HEK293 (cell line): Measurements from ENCODE around the gene COL25A1.
A peak's percentile ranks its signal among the peaks of the same experiment; 100 is the strongest.

Experiments
- CTCF ChIA-PET: fragments of 350-600 bp; formaldehyde crosslinking; extraction: SDS; loops from one replicate; lab custom pipeline; 2021; ENCODE audit warnings: antibody characterized with exemption; lab: Yijun Ruan, JAX
- POLR2A ChIA-PET: fragments of 300-600 bp; formaldehyde crosslinking; extraction: SDS; loops from one replicate; lab custom pipeline; 2020; ENCODE audit warnings: antibody characterized with exemption, inconsistent platforms; lab: Yijun Ruan, JAX
- H3K27ac ChIP-seq: fragments of 200-500 bp; sonication (Bioruptor generic); 2 replicates; pipeline ENCODE4 v1.5.1; 2014; ENCODE audit warnings: low read depth, low read length, control low read depth, inconsistent platforms; ENCODE audit errors: extremely low read depth
- H3K36me3 ChIP-seq, 2 experiments: fragments of 200-500 bp in 1 of 2; sonication (Bioruptor generic) in 1 of 2; 1 replicate in 1 of 2; 2 replicates in 1 of 2; pipeline ENCODE4 v1.5.1; 2014 to 2017; ENCODE audit warnings: inconsistent platforms in 2 of 2, low read length in 2 of 2; ENCODE audit not compliant: control insufficient read depth in 2 of 2, insufficient read depth in 1 of 2
- H3K4me1 ChIP-seq: fragments of 200-500 bp; sonication (Bioruptor generic); 2 replicates; pipeline ENCODE4 v1.5.1; 2014; ENCODE audit warnings: mild to moderate bottlenecking, low read length, inconsistent platforms; ENCODE audit not compliant: control insufficient read depth, insufficient read depth
- H3K4me3 ChIP-seq: 2 replicates; pipeline ENCODE4 v1.5.1; 2011; ENCODE audit warnings: low read depth, mild to moderate bottlenecking, control low read depth, low read length, moderate library complexity
- H3K9me3 ChIP-seq: fragments of 200-500 bp; sonication (Bioruptor generic); 2 replicates; pipeline ENCODE4 v1.5.1; 2014; ENCODE audit warnings: low read depth, low read length, inconsistent platforms; ENCODE audit not compliant: control insufficient read depth, insufficient read depth
- ATF2 ChIP-seq: fragments of 450-650 bp; formaldehyde crosslinking; IDR thresholded peaks from 2 replicates; pipeline ENCODE4 v1.5.1; 2016; ENCODE audit warnings: missing biosample characterization, missing genetic modification characterization, low read depth
- GLI2 ChIP-seq: fragments of 450-650 bp; formaldehyde crosslinking; IDR thresholded peaks from 2 replicates; pipeline ENCODE4; 2017; ENCODE audit warnings: missing biosample characterization, missing genetic modification characterization, low read depth, borderline replicate concordance
- KLF9 ChIP-seq: fragments of 450-650 bp; formaldehyde crosslinking; IDR thresholded peaks from 2 replicates; pipeline ENCODE4 v1.5.1; 2016; ENCODE audit warnings: missing biosample characterization, missing genetic modification characterization, low read depth
- MEIS1 ChIP-seq: sonication (generic); formaldehyde crosslinking; IDR thresholded peaks from 2 replicates; pipeline ENCODE4 v1.8.1; 2022; ENCODE audit warnings: missing genetic modification reagents, mild to moderate bottlenecking, borderline replicate concordance
- ZBTB21 ChIP-seq: fragments of 450-650 bp; formaldehyde crosslinking; IDR thresholded peaks from 2 replicates; pipeline ENCODE4 v1.5.1; 2017; ENCODE audit warnings: missing biosample characterization, missing genetic modification characterization
- ZNF138 ChIP-seq: fragments of 450-650 bp; formaldehyde crosslinking; IDR thresholded peaks from 2 replicates; pipeline ENCODE4 v1.5.1; 2016; ENCODE audit warnings: missing biosample characterization, missing genetic modification characterization, borderline replicate concordance
- ZNF155 ChIP-seq: fragments of 450-650 bp; formaldehyde crosslinking; IDR thresholded peaks from 2 replicates; pipeline ENCODE4 v1.5.1; 2016; ENCODE audit warnings: missing biosample characterization, missing genetic modification characterization
- ZNF16 ChIP-seq: fragments of 450-650 bp; formaldehyde crosslinking; IDR thresholded peaks from 2 replicates; pipeline ENCODE4 v1.5.1; 2016; ENCODE audit warnings: low read depth, missing biosample characterization, missing genetic modification characterization
- ZNF211 ChIP-seq: fragments of 450-650 bp; formaldehyde crosslinking; IDR thresholded peaks from 2 replicates; pipeline ENCODE4 v1.5.1; 2016; ENCODE audit warnings: low read depth, missing biosample characterization, missing genetic modification characterization
- ZNF324 ChIP-seq: fragments of 450-650 bp; formaldehyde crosslinking; IDR thresholded peaks from 2 replicates; pipeline ENCODE4 v1.5.1; 2016; ENCODE audit warnings: missing biosample characterization, missing genetic modification characterization
- ZNF366 ChIP-seq: fragments of 450-650 bp; formaldehyde crosslinking; conservative IDR thresholded peaks from 2 replicates; pipeline ENCODE4 v1.5.1; 2016; ENCODE audit warnings: missing biosample characterization, missing genetic modification characterization
- ZNF394 ChIP-seq: fragments of 450-650 bp; formaldehyde crosslinking; IDR thresholded peaks from 2 replicates; pipeline ENCODE4 v1.5.1; 2016; ENCODE audit warnings: missing biosample characterization, missing genetic modification characterization, mild to moderate bottlenecking, moderate library complexity, borderline replicate concordance
- ZNF433 ChIP-seq: fragments of 450-650 bp; formaldehyde crosslinking; IDR thresholded peaks from 2 replicates; pipeline ENCODE4 v1.5.1; 2016; ENCODE audit warnings: missing biosample characterization, missing genetic modification characterization, low read depth
- ZNF514 ChIP-seq: fragments of 450-650 bp; formaldehyde crosslinking; IDR thresholded peaks from 2 replicates; pipeline ENCODE4 v1.5.1; 2016; ENCODE audit warnings: missing biosample characterization, missing genetic modification characterization
- ZNF561 ChIP-seq: fragments of 450-650 bp; IDR thresholded peaks from 2 replicates; pipeline ENCODE4 v1.5.1; 2018; ENCODE audit warnings: missing biosample characterization, missing genetic modification characterization, borderline replicate concordance
- ZNF600 ChIP-seq: fragments of 450-650 bp; formaldehyde crosslinking; IDR thresholded peaks from 2 replicates; pipeline ENCODE4 v1.5.1; 2016; ENCODE audit warnings: missing biosample characterization, missing genetic modification characterization
- ZNF645 ChIP-seq: fragments of 450-650 bp; formaldehyde crosslinking; IDR thresholded peaks from 2 replicates; pipeline ENCODE4; 2016; ENCODE audit warnings: missing biosample characterization, missing genetic modification characterization
- ZNF791 ChIP-seq: fragments of 450-650 bp; formaldehyde crosslinking; IDR thresholded peaks from 2 replicates; pipeline ENCODE4 v1.5.1; 2016; ENCODE audit warnings: missing biosample characterization, missing genetic modification characterization
- TF ChIP-seq, protein P1 (sequence below): fragments of 450-650 bp; formaldehyde crosslinking; IDR thresholded peaks from 2 replicates; pipeline ENCODE4 v1.5.1; 2016; ENCODE audit warnings: missing biosample characterization, missing genetic modification characterization

Gene COL25A1

GRCh38 chr4:109218288-109218687, 84.2 kb downstream of the COL25A1 start (continued):
- TF ChIP-seq ZNF324 = no peak
- TF ChIP-seq ZNF138 (tag by site-specific recombination) = no peak
- no peak for TF ChIP-seq GLI2 (tag by site-specific recombination)
- TF ChIP-seq ZNF514 (tag by site-specific recombination) = no peak
- TF ChIP-seq ZNF211 (tag by site-specific recombination) = no peak

- Histone ChIP-seq H3K4me1 (no peaks in the 10 kb centered on the region), H3K27ac (no peak overlapping the region), H3K36me3 (no peaks in the 10 kb centered on the region), H3K9me3 (no peaks in the 10 kb centered on the region), H3K4me3 (no peak overlapping the region)
- peak; percentile 92 for TF ChIP-seq ZNF366 (tag by site-specific recombination)
- peak; percentile 69; the same call in 1 of the 2 replicates for TF ChIP-seq ATF2
- TF ChIP-seq, protein P1, sequence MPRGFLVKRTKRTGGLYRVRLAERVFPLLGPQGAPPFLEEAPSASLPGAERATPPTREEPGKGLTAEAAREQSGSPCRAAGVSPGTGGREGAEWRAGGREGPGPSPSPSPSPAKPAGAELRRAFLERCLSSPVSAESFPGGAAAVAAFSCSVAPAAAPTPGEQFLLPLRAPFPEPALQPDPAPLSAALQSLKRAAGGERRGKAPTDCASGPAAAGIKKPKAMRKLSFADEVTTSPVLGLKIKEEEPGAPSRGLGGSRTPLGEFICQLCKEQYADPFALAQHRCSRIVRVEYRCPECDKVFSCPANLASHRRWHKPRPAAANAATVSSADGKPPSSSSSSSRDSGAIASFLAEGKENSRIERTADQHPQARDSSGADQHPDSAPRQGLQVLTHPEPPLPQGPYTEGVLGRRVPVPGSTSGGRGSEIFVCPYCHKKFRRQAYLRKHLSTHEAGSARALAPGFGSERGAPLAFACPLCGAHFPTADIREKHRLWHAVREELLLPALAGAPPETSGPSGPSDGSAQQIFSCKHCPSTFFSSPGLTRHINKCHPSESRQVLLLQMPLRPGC (tag by site-specific recombination) = no peak
- no peak for TF ChIP-seq ZBTB21 (tag by site-specific recombination)
- TF ChIP-seq ZNF600 = no peak
- TF ChIP-seq KLF9 (tag by site-specific recombination) = no peak
- no peak for TF ChIP-seq ZNF394 (tag by site-specific recombination)
- no peak for TF ChIP-seq ZNF155
- ChIA-PET POLR2A (no interaction called here), CTCF (interaction anchor here (0.9 kb wide), 1 partner anchor 9 kb away, joined by 5 read pairs; no protein-coding TSS in a partner anchor)
Measured at GRCh38 chr4:109216085-109216696, 86.3 kb downstream of the COL25A1 start.

DNA sequence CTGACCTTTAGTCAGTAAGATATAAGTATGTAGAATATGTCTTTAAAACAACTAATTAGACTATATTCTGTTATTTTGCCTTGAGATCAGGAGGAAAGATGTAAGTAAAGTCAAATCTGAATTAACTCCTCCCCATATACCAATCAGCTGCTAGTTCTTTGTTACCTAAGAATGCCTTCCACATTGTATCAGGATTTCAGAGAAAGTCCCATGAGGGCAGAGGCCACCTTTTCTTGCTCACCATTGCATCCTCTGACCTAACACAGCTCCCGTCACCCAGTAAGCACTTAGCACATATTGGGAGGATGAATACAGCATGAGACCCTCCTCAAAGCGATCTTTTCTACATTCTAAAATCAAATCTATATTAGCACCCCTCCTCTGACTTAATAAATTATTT, 87.0 kb downstream of the COL25A1 start:
- Histone ChIP-seq H3K4me3 (no peak overlapping the region), H3K36me3 (no peaks in the 10 kb centered on the region), H3K4me1 (no peaks in the 10 kb centered on the region), H3K27ac (no peak overlapping the region), H3K9me3 (no peaks in the 10 kb centered on the region)
- CTCF ChIA-PET = no interaction called here
- POLR2A ChIA-PET = no interaction called here
- TF ChIP-seq ZNF561 (tag by site-specific recombination) = no peak
- no peak for TF ChIP-seq MEIS1
- TF ChIP-seq ZNF16 (tag by site-specific recombination) = no peak
- no peak for TF ChIP-seq ZNF791 (tag by site-specific recombination)
- TF ChIP-seq ZNF433 = no peak
- TF ChIP-seq ZNF645 (tag by site-specific recombination) = no peak
